OCI-LY7 (cell line): ENCODE results near the gene SAP25. TPM values are rescaled to one million over a fixed set of nuclear protein-coding genes. Genes with fewer than 3 reads are reported as not detected.
A peak's percentile ranks its signal among the peaks of the same experiment; 100 is the strongest.

Source experiments
- Bru-seq: library from RNA; stranded (reverse); fragments of 400-500 nt; gene quantifications from one replicate; lab custom pipeline; 2021; lab: Mats Ljungman, UMichigan
- BruChase-seq, 2 experiments: library from RNA; stranded (reverse); fragments of 400-500 nt; gene quantifications; one replicate each; lab custom pipeline; 2021; lab: Mats Ljungman, UMichigan
- BruUV-seq: library from RNA; stranded (reverse); fragments of 400-500 nt; replicated peaks from 2 replicates; lab custom pipeline; 2021; lab: Mats Ljungman, UMichigan
- CTCF ChIA-PET: fragments of 300-600 bp; sonication (Branson Sonifier 250); formaldehyde crosslinking; loops from one replicate; lab custom pipeline; 2022; ENCODE audit warnings: antibody characterized with exemption; ENCODE audit not compliant: unreplicated experiment; lab: Charles Lee
- POLR2A ChIA-PET: fragments of 300-600 bp; sonication (Branson Sonifier 250); formaldehyde crosslinking; loops from one replicate; lab custom pipeline; 2022; ENCODE audit warnings: antibody characterized with exemption; lab: Charles Lee
- DNase-seq: peaks from one replicate; pipeline ENCODE4 v3.0.0-alpha.2; 2015; ENCODE audit warnings: low spot score
- H2AFZ ChIP-seq: fragments of 200-600 bp; sonication (generic), shearing (Covaris generic); 2 replicates; pipeline ENCODE4 v1.6.1; 2014; ENCODE audit warnings: mild to moderate bottlenecking, antibody characterized with exemption, low read length, moderate library complexity
- H3K27ac ChIP-seq: fragments of 200-600 bp; sonication (generic); 2 replicates; pipeline ENCODE4 v1.5.1; 2014; ENCODE audit warnings: mixed run types, low read depth, mild to moderate bottlenecking, moderate library complexity, low read length, inconsistent platforms; ENCODE audit not compliant: poor library complexity, severe bottlenecking
- H3K36me3 ChIP-seq: fragments of 200-600 bp; sonication (generic); 2 replicates; pipeline ENCODE4 v1.6.1; 2014; ENCODE audit warnings: mild to moderate bottlenecking, antibody characterized with exemption, low read length, moderate library complexity, mixed read lengths; ENCODE audit not compliant: insufficient read depth
- H3K4me1 ChIP-seq: fragments of 200-600 bp; sonication (generic); 2 replicates; pipeline ENCODE4 v1.5.1; 2014; ENCODE audit warnings: mild to moderate bottlenecking, low read length; ENCODE audit not compliant: insufficient read depth, poor library complexity, severe bottlenecking
- H3K4me2 ChIP-seq: fragments of 200-600 bp; sonication (generic); 2 replicates; pipeline ENCODE4 v1.6.1; 2014; ENCODE audit warnings: mild to moderate bottlenecking, low read length
- H3K4me3 ChIP-seq: fragments of 200-600 bp; sonication (generic); 2 replicates; pipeline ENCODE4 v1.5.1; 2014; ENCODE audit warnings: mild to moderate bottlenecking, low read depth, low read length; ENCODE audit not compliant: poor library complexity, severe bottlenecking
- H3K79me2 ChIP-seq: fragments of 200-600 bp; sonication (generic); 2 replicates; pipeline ENCODE4 v1.6.1; 2016; ENCODE audit warnings: low read depth, mild to moderate bottlenecking, low read length, moderate library complexity, mixed read lengths; ENCODE audit not compliant: insufficient read depth
- H3K9me2 ChIP-seq: fragments of 200-600 bp; sonication (generic); 2 replicates; pipeline ENCODE4 v1.6.1; 2016; ENCODE audit warnings: mild to moderate bottlenecking, low read length, mixed read lengths; ENCODE audit not compliant: insufficient read depth
- H3K9me3 ChIP-seq: fragments of 200-600 bp; sonication (generic); 2 replicates; pipeline ENCODE4 v1.6.1; 2014; ENCODE audit warnings: mild to moderate bottlenecking, mixed run types, low read length, mixed read lengths
- H4K20me1 ChIP-seq: fragments of 200-600 bp; sonication (generic); 2 replicates; pipeline ENCODE4 v1.6.1; 2014; ENCODE audit warnings: mild to moderate bottlenecking, antibody characterized with exemption, low read length, moderate library complexity, mixed read lengths; ENCODE audit not compliant: insufficient read depth
- EZH2phosphoT487 ChIP-seq: fragments of 200-600 bp; sonication (generic); IDR thresholded peaks from 2 replicates; pipeline ENCODE4 v1.6.1; 2018; ENCODE audit warnings: low read depth, borderline replicate concordance, mild to moderate bottlenecking, mixed run types, antibody characterized with exemption, low read length, moderate library complexity, mixed read lengths
- intact Hi-C: fragments of 100-400 bp; cut with micrococcal nuclease; formaldehyde crosslinking; loops from one replicate; pipeline ENCODE4 v1.10.0; 2022; ENCODE audit not compliant: unreplicated experiment
- long read RNA-seq: library from polyadenylated mRNA; stranded (forward); transcript quantifications from one replicate; pipeline ENCODE4 v2.0.0, GENCODE V29; 2022
- total RNA-seq, 2 experiments: library from RNA; depleted of rRNA in 1 of 2; stranded (reverse); fragments of >200 nt in 1 of 2; shearing (Covaris generic) in 1 of 2; gene quantifications; 2 replicates each; pipeline ENCODE4 v1.2.3, GENCODE V29; 2014 to 2022
- TF ChIP-seq, protein P1 (sequence below): fragments of 200-600 bp; sonication (generic); conservative IDR thresholded peaks from 2 replicates; pipeline ENCODE4 v1.5.1; 2014; ENCODE audit warnings: mild to moderate bottlenecking, antibody characterized with exemption, low read length, moderate library complexity, mixed read lengths

Gene SAP25
- total RNA-seq (2014; rRNA removed; shearing (Covaris generic)) = 1.2 and 1.5 TPM in 2 replicates
- 12.7 and 14.0 TPM in 2 replicates for total RNA-seq (2022)
- not detected for Bru-seq, nascent RNA
- BruChase-seq, experiment 1, labeled RNA remaining after a 6-hour chase = percentile 41 among the genes with signal in this experiment
- BruChase-seq, experiment 2, labeled RNA remaining after a 2-hour chase = percentile 41 among the genes with signal in this experiment
- long read RNA-seq, partial matches to known transcripts = 0 of 10 reads
- long read RNA-seq, other reads (novel, unspliced or antisense) = 2 of 10 reads

DNA sequence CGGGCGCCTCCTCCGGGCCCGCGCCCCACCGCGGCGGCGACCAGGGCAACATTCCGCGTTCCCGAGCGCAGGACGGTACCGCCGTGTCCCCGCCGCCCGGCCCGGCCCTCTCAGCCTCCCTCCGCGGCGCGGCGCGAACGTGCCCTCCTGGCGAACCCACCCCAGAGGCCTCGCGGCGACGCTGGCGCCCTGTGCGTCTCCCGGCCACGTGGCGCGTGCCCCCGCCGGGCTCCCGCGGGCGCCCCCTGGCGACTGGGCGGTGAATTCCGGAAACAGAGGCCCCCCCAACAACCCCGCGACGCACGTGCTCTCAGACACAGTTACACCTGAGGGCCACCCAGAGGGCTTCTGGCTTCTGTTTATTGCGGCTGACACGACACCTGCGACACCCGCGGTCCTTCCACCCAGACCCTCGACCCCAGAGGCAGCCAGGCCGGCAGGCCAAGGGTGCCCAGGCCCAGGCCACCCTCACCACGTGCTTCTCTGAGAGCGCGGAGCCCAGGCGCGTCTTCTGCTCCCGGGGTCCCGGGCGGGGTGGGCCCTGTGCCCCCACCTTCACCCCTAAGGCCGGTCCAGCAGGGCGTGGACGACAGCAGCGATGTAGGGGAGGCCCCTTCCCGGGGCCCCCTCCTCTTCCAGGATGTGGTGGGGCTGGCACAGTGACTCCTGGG, at the start of gene SAP25:
TSS of gene SAP25 (minus strand) at position 210 of the 671 bp plus-strand sequence. CDS start at position 52, 158 bp downstream.
- no peak within 1 kb of the TSS for H2AFZ ChIP-seq
- no peak for TF ChIP-seq EZH2phosphoT487
- TF ChIP-seq, protein P1, sequence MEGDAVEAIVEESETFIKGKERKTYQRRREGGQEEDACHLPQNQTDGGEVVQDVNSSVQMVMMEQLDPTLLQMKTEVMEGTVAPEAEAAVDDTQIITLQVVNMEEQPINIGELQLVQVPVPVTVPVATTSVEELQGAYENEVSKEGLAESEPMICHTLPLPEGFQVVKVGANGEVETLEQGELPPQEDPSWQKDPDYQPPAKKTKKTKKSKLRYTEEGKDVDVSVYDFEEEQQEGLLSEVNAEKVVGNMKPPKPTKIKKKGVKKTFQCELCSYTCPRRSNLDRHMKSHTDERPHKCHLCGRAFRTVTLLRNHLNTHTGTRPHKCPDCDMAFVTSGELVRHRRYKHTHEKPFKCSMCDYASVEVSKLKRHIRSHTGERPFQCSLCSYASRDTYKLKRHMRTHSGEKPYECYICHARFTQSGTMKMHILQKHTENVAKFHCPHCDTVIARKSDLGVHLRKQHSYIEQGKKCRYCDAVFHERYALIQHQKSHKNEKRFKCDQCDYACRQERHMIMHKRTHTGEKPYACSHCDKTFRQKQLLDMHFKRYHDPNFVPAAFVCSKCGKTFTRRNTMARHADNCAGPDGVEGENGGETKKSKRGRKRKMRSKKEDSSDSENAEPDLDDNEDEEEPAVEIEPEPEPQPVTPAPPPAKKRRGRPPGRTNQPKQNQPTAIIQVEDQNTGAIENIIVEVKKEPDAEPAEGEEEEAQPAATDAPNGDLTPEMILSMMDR = no peak
- H3K9me2 ChIP-seq = no peaks in the 10 kb centered on the region
- no peak for DNase-seq
- ChIA-PET POLR2A (interaction anchor here (0.6 kb wide), 1 partner anchor 132 kb away, joined by 3 read pairs; the partner anchor contains the start of gene POP7), CTCF (no interaction called here)
- no peaks in the 10 kb centered on the region for H3K9me3 ChIP-seq
- peaks cover 46% of the 10 kb centered on the region for H3K36me3 ChIP-seq
- peaks cover 32% of the 10 kb centered on the region for H3K4me1 ChIP-seq
- BruUV-seq = no TSS peak
- no peaks in the 10 kb centered on the region for H3K79me2 ChIP-seq
- H4K20me1 ChIP-seq = no peaks in the 10 kb centered on the region
- H3K27ac ChIP-seq = no peak within 1 kb of the TSS
- no peak within 1 kb of the TSS for H3K4me2 ChIP-seq
- H3K4me3 ChIP-seq = no peak within 1 kb of the TSS
- intact Hi-C loops = no loop called here

DNA sequence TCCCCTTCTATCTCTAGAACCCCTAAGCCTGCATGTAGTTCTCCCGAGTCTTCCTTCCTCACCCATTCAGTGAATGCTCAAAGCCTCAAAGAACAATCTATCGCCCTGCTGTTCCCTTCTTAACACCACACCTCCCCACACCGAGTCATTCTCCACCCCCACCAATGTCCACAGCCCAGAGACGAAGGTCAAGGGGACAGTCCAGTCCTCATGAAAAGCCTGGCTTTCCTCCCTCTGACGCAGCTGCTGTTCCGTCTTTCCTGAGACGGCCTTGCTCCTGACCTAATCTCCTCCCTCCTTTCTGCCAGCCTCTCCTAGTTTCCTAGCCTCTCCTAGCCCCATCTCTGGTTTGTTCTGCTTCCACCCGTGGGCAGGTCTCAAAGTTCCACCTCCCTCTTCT, 47.9 kb upstream of the SAP25 start:
- no peaks in the 10 kb centered on the region for H3K36me3 ChIP-seq
- POLR2A ChIA-PET = interaction anchor here (1.9 to 2.0 kb wide), 2 partner anchors 9 to 17 kb away, joined by 4 to 6 read pairs; partner anchors contain the start of gene MOSPD3
- no peak overlapping the region for H3K4me2 ChIP-seq
- H3K4me3 ChIP-seq = no peak overlapping the region
- DNase-seq = no peak
- no peak for TF ChIP-seq EZH2phosphoT487
- TF ChIP-seq, protein P1 = no peak
- no peak overlapping the region for H2AFZ ChIP-seq
- H4K20me1 ChIP-seq = no peaks in the 10 kb centered on the region
- H3K79me2 ChIP-seq = no peaks in the 10 kb centered on the region
- no peaks in the 10 kb centered on the region for H3K9me3 ChIP-seq
- H3K4me1 ChIP-seq = peaks cover 5% of the 10 kb centered on the region
- no peak overlapping the region for H3K27ac ChIP-seq
- BruUV-seq = no TSS peak
- H3K9me2 ChIP-seq = no peaks in the 10 kb centered on the region
- CTCF ChIA-PET = no interaction called here
- intact Hi-C loops = no loop called here
